ENCODE data around the gene ENPP3.

ENPP3 gene

GRCh38 chr6:131766631-131767030 lies 129.5 kb downstream of the ENPP3 start:
- DNase-seq (ENCODE audit: low read depth), result no peak

- DNase-seq (ENCODE audit: low read depth), result no peak
Measured at GRCh38 chr6:131768964-131769363, 131.9 kb downstream of the ENPP3 start.

GRCh38 chr6:131769385-131770141 lies 132.5 kb downstream of the ENPP3 start:
- DNase-seq (ENCODE audit: low read depth), result no peak

DNA sequence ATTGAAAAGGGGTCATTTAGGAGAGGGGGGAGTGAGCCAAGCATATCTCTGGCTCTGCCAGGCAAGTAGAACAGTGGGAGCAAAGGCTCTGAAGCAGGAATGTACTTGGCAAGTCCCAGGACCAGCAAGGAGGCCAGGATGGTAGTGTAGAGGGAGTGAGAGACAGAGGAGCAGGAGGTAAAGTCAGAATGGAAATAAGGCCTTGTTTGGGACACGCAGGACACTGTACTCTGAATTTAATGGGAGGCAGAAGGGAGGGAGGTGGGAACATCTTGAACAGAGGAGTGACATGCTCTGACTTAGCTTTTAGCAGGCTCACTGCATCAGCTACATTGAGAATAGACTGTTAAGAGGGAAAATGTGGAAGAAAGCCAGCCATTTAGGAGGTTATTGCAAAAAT lies 133.7 kb downstream of the ENPP3 start:
- no peak for DNase-seq (ENCODE audit: low read depth)

DNA sequence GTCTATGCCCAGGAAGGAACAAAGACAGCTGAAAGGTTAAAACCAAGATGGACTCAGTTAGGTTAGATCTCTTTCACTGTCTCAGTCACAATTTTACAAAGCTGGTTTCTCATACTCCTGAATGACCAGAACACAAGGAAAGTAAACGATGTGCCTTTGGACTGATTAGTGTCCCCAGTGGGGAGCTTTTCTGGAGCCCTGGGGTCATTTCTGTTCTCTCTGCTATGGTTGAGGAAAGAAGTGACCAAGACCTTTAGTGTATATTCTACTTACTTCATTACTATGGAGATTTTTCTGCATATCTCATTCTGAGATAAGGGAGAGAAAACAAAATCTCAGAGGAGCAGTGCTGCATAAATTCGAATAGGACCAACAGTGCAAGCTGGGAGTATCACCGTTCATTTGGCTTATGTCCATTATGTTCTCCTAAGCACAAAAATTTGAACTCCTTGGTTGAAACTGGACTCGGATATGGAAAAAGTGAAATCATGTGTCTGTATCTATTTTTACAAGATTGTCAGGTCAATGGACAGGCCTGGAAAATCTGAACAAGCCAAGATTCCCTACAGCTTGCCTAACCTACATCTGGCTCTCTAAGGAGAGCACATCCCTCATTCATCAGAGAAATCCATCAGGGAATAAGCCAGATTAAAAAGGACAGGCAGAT lies 136.3 kb downstream of the ENPP3 start:
- no peak for DNase-seq (ENCODE audit: low read depth)

- no peak for DNase-seq (ENCODE audit: low read depth)
Measured at GRCh38 chr6:131775886-131776285, 138.8 kb downstream of the ENPP3 start.

- no peak for DNase-seq (ENCODE audit: low read depth)
Measured at GRCh38 chr6:131776985-131777384, 139.9 kb downstream of the ENPP3 start.

DNA sequence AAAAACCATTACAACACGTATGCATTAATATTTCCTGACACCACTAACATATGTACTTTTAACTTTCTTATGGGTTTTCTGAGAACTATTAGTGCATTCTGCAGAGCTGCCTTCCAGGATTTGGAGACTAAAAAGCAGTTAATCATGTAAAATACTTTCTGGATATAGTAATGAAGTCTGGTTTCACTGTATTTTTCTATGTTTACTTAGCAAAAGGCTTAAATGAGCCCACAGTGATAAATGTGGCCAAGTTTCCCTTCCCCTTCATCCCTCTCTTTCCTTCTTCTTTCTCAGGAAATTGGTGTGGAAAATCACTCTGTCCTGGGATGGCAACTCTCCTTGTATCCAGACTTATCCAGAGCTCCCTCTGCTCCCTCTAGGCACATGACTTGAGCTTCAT lies 141.1 kb downstream of the ENPP3 start:
- DNase-seq (ENCODE audit: low read depth), result no peak

DNA sequence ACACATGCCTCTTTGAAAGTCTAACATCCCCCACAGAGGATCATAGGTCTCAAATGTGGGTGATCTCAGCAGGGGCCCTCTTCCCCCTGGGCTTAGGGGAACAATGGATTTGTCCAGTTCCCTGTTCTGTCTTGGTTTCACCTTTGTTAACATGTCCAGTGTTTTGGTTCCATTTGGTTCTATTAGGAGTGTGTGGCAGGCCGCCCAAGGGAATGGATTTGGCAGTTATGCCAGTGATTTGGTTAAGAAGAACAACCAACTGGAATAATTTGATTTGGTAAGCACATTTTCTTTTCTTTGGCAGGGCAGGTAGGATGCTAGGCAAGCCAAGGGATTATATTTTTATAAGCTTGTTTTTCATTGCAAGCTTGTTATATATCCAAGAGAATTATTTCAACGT lies 142.2 kb downstream of the ENPP3 start:
- DNase-seq (ENCODE audit: low read depth), result no peak

- DNase-seq (ENCODE audit: low read depth), result no peak
Measured at GRCh38 chr6:131780600-131780999, 143.5 kb downstream of the ENPP3 start.

- DNase-seq (ENCODE audit: low read depth), result no peak
Measured at GRCh38 chr6:131781687-131782086, 144.6 kb downstream of the ENPP3 start.

DNA sequence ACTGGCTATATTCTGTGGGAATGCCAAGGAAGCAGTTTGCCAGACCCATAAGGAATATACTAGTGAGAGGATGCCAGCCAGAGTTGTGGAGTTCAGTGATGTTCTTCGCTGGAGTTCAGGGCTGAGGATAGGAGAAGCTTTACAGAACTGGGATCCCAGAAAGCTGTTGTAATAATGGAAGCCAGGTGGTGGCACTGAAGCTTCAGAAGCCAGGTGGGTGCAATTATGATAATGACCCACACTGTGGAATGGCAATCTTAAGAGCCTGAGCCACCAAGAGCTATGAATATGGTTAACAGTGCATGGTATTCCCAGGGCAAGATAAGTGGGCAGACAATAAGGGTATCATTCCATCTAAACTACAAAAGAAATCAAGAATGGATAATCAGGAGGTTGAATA lies 145.7 kb downstream of the ENPP3 start:
- DNase-seq (ENCODE audit: low read depth), result no peak

DNA sequence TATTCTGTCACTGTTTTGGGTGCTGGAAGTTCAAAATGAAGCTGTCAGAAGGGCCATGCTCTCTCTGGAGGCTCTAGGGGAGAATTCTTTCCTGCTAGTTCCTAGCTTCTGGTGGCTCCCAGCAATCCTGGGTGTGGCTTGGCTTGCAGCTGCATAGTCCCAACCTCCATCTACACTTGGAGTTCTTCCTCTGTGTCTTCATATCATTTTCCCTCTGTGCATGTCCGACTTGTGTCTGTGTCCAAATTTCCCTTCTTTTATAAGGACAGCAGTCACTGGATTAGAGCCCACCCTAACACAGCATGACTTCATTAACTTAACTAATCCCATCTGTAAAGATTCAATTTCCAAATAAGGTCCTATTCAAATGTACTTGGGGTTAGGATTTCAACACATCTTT lies 147.5 kb downstream of the ENPP3 start:
- DNase-seq (ENCODE audit: low read depth), result no peak

DNA sequence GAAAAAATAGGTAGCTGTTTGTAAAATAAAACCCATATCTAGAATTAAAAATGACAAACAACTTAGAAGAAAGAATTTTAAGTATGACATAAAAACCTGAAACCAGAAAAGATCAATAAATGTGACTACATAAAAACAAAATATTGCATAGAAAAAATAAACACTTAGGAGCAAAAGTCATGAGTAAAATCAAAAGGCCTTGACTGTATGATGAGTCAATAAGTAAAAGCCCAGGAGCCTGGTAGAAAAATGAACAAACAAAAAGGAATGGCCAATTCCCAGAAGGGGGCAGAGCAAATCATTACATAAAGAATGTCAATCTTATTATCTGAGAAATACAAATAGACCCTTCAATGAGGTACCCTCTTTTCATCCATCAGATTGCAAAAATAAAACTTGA lies 150.0 kb downstream of the ENPP3 start:
- no peak for DNase-seq (ENCODE audit: low read depth)

DNA sequence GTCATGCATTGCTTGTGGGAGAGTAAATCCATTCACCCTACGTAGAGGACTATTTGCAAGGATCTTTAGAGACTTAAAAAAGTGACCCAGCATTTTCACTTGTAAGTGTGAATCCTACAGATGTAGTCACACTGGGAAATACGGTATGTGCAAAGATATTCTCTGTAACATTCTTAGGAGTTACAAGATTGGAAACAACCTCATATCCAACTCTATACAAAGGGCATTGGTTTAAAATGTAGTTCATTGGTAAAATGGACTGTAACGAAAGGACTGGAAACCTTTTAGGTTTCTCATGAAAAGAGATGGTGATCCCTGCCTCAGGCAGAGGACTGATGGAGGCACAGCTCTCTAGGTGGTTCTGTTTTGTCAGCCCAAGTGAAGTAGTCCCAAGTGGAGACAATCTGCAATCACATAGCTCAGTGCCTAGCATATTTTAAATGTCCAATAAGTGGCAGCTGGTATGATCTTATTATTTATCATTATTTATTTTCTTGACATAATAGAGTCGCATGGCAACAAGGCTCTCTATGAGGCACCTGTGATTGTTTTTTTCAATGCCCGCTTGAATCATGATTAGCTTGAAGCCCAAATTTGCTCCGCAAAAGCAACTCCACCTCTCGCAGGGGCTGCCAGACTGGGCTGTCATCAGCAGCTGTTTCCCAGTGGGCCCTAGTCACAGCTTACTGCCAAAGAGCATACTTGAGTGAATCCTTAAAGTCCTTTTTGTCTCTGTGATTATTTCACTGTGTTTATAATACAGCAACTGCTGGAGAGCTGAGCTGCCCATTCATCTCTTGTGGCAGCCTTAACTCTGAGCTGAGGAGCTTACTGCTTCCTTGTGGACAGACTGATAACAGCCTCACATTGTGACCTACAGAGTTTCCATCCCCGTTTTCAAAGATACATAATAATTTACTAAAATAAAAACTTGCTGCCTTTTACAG lies 150.9 kb downstream of the ENPP3 start:
- no peak for DNase-seq (ENCODE audit: low read depth)

DNA sequence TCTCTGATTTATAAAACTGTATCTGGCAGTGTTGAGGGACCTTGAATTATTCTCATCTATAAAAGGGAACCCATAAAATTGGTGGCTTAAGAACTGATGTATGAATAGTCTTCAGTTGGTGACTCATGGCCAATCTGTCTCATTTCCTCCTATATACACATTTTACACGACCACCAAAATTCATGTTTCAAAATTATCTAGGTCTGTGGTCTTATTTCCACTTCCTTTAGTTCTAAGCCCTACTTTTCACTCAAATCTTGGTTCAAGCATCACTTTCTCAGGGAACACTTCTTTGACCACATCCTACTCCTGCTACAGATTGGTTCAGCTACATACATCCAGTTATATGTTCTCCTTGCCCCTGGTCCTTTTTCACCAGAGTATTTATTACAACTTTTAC lies 152.1 kb downstream of the ENPP3 start:
- DNase-seq (ENCODE audit: low read depth), result no peak

GRCh38 chr6:131791476-131791875 lies 154.4 kb downstream of the ENPP3 start:
- no peak for DNase-seq (ENCODE audit: low read depth)

- DNase-seq (ENCODE audit: low read depth), result no peak
Measured at GRCh38 chr6:131792091-131792496, 155.0 kb downstream of the ENPP3 start.

DNA sequence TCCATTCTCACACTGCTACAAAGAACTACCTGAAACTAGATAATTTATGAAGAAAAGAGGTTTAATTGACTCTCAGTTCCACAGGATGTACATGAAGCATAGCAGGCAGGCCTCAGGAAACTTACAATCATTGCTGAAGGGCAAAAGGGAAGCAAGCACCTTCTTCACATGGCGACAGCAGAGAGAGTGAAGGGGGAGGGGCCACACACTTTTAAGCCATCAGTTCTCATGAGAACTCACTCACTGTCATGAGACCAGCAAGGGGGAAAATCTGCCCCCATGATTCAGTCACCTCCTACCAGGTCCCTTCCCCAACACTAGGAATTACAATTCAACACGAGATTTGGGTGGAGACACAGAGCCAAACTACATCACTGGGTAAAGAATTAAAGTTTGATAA lies 158.3 kb downstream of the ENPP3 start:
- DNase-seq (ENCODE audit: low read depth), result no peak

Data from HS-5 (cell line).